ENCODE results near the gene BACE2. TPM values are rescaled to one million over a fixed set of nuclear protein-coding genes. Genes with fewer than 3 reads are reported as not detected.
A peak's percentile ranks its signal among the peaks of the same experiment; 100 is the strongest.

BACE2 gene
- total and polyA plus RNA-seq, 2 of the 13 experiments (the other 11 are each of a cell fraction or from before 2014, with no cell fraction given), result 0.07 to 0.11 TPM

DNA sequence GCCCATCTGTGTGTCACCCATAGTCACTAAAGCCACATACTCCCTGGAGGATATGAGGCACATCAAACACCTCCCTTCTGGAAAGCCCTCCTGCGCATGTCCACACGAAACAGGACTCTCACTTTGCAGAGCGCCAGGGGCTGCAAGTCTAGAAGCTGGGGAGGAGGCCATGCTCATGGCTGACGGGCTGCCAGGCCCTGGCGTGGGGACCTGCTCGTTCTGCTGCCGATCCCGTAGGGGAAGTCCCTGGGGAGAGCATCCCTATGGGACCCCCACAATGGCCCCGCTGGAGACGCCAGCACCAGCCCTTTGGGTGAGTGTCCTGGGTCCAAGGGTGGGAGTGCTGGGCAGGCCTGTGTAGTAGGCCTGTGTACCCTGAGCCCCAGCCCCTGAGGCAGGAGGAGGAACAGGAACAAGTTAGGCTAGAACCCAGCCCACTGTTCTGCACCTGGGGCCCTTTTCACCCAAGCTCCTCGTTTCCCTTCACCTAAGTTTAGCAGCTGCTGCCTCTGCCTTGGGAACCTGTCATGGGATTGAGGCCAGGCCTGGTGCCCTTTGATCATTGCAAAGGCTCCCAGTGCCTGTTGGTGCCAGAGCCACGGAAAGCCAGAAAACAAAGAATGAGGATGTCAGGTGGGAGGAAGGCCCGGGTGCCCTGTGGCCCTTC, 158.6 kb downstream of the BACE2 start (continued):
- TF ChIP-seq, protein P1, sequence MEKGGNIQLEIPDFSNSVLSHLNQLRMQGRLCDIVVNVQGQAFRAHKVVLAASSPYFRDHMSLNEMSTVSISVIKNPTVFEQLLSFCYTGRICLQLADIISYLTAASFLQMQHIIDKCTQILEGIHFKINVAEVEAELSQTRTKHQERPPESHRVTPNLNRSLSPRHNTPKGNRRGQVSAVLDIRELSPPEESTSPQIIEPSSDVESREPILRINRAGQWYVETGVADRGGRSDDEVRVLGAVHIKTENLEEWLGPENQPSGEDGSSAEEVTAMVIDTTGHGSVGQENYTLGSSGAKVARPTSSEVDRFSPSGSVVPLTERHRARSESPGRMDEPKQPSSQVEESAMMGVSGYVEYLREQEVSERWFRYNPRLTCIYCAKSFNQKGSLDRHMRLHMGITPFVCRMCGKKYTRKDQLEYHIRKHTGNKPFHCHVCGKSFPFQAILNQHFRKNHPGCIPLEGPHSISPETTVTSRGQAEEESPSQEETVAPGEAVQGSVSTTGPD (CRISPR knock-in tag; IDR thresholded peaks at IDR 0.05), result no peak
- TF ChIP-seq, protein P2, sequence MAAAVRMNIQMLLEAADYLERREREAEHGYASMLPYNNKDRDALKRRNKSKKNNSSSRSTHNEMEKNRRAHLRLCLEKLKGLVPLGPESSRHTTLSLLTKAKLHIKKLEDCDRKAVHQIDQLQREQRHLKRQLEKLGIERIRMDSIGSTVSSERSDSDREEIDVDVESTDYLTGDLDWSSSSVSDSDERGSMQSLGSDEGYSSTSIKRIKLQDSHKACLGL (CRISPR knock-in tag; IDR thresholded peaks at IDR 0.05), result no peak
- TF ChIP-seq, protein P3, sequence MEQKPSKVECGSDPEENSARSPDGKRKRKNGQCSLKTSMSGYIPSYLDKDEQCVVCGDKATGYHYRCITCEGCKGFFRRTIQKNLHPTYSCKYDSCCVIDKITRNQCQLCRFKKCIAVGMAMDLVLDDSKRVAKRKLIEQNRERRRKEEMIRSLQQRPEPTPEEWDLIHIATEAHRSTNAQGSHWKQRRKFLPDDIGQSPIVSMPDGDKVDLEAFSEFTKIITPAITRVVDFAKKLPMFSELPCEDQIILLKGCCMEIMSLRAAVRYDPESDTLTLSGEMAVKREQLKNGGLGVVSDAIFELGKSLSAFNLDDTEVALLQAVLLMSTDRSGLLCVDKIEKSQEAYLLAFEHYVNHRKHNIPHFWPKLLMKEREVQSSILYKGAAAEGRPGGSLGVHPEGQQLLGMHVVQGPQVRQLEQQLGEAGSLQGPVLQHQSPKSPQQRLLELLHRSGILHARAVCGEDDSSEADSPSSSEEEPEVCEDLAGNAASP (CRISPR knock-in tag; IDR thresholded peaks at IDR 0.05; ENCODE audit: borderline replicate concordance), result no peak
- TF ChIP-seq NFRKB (IDR thresholded peaks at IDR 0.05) (no peak), SRY (CRISPR knock-in tag; IDR thresholded peaks at IDR 0.05) (no peak), HHEX (CRISPR knock-in tag; IDR thresholded peaks at IDR 0.05) (no peak), PAWR (CRISPR knock-in tag; IDR thresholded peaks at IDR 0.05; ENCODE audit: borderline replicate concordance) (no peak), EEA1 (CRISPR knock-in tag; IDR thresholded peaks at IDR 0.05; ENCODE audit: borderline replicate concordance) (no peak), ZNF7 (CRISPR knock-in tag; IDR thresholded peaks at IDR 0.05) (no peak), KLF9 (CRISPR knock-in tag; IDR thresholded peaks at IDR 0.05; ENCODE audit: low read depth) (no peak), ZNF121 (CRISPR knock-in tag; IDR thresholded peaks at IDR 0.05) (no peak), NFKB2 (CRISPR knock-in tag; IDR thresholded peaks at IDR 0.05; ENCODE audit: borderline replicate concordance) (0 out of 2 replicates have a peak, but pooled peaks have one; percentile 18), ZSCAN12 (CRISPR knock-in tag; IDR thresholded peaks at IDR 0.05) (no peak), TARDBP (CRISPR knock-in tag; IDR thresholded peaks at IDR 0.05) (no peak), BORCS8-MEF2B (CRISPR knock-in tag; IDR thresholded peaks at IDR 0.05) (no peak), FOSL1 (CRISPR knock-in tag; IDR thresholded peaks at IDR 0.05; ENCODE audit: borderline replicate concordance) (no peak)
- TF ChIP-seq, protein P4, sequence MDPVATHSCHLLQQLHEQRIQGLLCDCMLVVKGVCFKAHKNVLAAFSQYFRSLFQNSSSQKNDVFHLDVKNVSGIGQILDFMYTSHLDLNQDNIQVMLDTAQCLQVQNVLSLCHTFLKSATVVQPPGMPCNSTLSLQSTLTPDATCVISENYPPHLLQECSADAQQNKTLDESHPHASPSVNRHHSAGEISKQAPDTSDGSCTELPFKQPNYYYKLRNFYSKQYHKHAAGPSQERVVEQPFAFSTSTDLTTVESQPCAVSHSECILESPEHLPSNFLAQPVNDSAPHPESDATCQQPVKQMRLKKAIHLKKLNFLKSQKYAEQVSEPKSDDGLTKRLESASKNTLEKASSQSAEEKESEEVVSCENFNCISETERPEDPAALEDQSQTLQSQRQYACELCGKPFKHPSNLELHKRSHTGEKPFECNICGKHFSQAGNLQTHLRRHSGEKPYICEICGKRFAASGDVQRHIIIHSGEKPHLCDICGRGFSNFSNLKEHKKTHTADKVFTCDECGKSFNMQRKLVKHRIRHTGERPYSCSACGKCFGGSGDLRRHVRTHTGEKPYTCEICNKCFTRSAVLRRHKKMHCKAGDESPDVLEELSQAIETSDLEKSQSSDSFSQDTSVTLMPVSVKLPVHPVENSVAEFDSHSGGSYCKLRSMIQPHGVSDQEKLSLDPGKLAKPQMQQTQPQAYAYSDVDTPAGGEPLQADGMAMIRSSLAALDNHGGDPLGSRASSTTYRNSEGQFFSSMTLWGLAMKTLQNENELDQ (CRISPR knock-in tag; IDR thresholded peaks at IDR 0.05; ENCODE audit: borderline replicate concordance), result no peak
- TF ChIP-seq, protein P5, sequence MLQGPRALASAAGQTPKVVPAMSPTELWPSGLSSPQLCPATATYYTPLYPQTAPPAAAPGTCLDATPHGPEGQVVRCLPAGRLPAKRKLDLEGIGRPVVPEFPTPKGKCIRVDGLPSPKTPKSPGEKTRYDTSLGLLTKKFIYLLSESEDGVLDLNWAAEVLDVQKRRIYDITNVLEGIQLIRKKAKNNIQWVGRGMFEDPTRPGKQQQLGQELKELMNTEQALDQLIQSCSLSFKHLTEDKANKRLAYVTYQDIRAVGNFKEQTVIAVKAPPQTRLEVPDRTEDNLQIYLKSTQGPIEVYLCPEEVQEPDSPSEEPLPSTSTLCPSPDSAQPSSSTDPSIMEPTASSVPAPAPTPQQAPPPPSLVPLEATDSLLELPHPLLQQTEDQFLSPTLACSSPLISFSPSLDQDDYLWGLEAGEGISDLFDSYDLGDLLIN (CRISPR knock-in tag; IDR thresholded peaks at IDR 0.05; ENCODE audit: borderline replicate concordance), result no peak
- TF ChIP-seq, protein P6, sequence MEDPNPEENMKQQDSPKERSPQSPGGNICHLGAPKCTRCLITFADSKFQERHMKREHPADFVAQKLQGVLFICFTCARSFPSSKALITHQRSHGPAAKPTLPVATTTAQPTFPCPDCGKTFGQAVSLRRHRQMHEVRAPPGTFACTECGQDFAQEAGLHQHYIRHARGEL (CRISPR knock-in tag; IDR thresholded peaks at IDR 0.05), result no peak
- TF ChIP-seq, protein P7, sequence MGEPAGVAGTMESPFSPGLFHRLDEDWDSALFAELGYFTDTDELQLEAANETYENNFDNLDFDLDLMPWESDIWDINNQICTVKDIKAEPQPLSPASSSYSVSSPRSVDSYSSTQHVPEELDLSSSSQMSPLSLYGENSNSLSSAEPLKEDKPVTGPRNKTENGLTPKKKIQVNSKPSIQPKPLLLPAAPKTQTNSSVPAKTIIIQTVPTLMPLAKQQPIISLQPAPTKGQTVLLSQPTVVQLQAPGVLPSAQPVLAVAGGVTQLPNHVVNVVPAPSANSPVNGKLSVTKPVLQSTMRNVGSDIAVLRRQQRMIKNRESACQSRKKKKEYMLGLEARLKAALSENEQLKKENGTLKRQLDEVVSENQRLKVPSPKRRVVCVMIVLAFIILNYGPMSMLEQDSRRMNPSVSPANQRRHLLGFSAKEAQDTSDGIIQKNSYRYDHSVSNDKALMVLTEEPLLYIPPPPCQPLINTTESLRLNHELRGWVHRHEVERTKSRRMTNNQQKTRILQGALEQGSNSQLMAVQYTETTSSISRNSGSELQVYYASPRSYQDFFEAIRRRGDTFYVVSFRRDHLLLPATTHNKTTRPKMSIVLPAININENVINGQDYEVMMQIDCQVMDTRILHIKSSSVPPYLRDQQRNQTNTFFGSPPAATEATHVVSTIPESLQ (CRISPR knock-in tag; conservative IDR thresholded peaks at IDR 0.05), result no peak
